Left forelimb (tissue), 1 donor: Measurements from ENCODE around the gene ARHGAP30.
"Not testable (repeated sequence)": the region's sequence is repeated elsewhere in the genome, so short reads cannot be mapped to it uniquely, and the experiment has no call there.

Experiments
- DNase-seq: peaks from one replicate; pipeline ENCODE4 v3.0.0-alpha.2; 2018; ENCODE audit warnings: low spot score

ARHGAP30 gene, protein sequence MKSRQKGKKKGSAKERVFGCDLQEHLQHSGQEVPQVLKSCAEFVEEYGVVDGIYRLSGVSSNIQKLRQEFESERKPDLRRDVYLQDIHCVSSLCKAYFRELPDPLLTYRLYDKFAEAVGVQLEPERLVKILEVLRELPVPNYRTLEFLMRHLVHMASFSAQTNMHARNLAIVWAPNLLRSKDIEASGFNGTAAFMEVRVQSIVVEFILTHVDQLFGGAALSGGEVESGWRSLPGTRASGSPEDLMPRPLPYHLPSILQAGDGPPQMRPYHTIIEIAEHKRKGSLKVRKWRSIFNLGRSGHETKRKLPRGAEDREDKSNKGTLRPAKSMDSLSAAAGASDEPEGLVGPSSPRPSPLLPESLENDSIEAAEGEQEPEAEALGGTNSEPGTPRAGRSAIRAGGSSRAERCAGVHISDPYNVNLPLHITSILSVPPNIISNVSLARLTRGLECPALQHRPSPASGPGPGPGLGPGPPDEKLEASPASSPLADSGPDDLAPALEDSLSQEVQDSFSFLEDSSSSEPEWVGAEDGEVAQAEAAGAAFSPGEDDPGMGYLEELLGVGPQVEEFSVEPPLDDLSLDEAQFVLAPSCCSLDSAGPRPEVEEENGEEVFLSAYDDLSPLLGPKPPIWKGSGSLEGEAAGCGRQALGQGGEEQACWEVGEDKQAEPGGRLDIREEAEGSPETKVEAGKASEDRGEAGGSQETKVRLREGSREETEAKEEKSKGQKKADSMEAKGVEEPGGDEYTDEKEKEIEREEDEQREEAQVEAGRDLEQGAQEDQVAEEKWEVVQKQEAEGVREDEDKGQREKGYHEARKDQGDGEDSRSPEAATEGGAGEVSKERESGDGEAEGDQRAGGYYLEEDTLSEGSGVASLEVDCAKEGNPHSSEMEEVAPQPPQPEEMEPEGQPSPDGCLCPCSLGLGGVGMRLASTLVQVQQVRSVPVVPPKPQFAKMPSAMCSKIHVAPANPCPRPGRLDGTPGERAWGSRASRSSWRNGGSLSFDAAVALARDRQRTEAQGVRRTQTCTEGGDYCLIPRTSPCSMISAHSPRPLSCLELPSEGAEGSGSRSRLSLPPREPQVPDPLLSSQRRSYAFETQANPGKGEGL

GRCh38 chr1:161069731-161070270 is at the start of gene ARHGAP30:
Gene ARHGAP30, minus strand, starts transcription at chr1:161069891. Its CDS starts 267 bp downstream, at chr1:161069624.
- DNase-seq = no peak

DNA sequence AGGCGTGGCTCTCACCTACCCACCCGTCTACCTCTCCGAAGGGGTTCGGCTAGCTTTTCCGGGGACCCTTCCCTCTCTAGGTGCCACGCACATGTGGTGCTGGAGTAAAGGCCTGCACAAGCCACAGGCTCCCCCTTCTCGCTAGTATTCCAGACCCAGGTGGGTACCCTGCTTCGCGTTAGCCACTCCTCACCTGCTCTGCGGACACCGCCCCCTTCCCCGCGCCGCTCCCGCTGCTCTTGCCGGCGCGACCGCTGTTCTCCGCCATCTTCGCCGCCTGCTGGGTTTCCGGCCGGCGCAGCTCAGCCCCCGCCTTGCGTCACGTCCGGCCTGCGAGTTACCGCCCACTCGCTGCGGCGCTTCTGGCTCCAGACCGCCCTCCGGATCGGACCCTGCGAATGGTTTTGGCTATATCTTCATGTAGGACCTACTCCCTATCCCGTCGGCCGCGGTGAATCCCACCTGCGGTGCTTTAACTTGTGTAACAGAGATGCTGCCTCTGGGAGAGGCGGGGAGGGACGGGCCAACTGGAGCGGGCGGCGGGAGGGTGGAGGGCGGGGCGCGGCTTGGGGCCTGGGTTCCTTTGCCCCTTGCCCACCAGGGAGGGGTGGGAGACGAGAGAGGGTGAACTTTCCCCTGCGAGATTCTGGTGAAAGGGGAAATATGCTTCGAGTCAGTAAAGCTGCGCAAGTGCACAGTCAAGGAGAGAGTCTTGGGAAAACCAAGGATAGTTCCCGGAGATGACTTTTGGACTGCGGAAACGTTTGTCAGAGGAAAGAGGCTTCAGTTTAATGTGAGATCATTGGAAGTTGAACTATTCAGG is 48.3 kb upstream of the ARHGAP30 start, which contains the start of the genes NIT1 and PFDN2:
Gene NIT1, plus strand, starts transcription at position 347 of the 823 bp plus-strand sequence. Its CDS starts 72 bp downstream, at position 419.
Gene PFDN2, minus strand, starts transcription at position 279 of the 823 bp plus-strand sequence. Its CDS starts 11 bp downstream, at position 268.
- peak; percentile 95 for DNase-seq

DNA sequence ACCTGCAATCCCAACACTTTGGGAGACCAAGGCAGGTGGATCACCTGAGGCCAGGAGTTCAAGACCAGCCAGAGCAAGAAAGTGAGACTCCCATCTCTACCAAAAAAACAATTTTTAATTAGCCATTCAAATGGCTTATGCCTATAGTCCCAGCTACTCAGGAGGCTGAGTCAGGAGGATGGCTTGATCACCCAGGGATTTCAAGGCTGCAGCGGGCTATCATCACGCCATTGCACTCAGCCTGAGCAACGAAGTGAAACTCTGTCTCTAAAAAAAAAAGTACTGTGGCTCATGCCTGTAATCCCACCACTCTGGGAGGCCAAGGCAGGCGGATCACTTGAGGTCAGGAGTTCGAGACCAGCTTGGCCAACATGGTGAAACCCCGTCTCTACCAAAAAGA is 46.3 kb upstream of the ARHGAP30 start:
- not testable (repeated sequence) for DNase-seq

DNA sequence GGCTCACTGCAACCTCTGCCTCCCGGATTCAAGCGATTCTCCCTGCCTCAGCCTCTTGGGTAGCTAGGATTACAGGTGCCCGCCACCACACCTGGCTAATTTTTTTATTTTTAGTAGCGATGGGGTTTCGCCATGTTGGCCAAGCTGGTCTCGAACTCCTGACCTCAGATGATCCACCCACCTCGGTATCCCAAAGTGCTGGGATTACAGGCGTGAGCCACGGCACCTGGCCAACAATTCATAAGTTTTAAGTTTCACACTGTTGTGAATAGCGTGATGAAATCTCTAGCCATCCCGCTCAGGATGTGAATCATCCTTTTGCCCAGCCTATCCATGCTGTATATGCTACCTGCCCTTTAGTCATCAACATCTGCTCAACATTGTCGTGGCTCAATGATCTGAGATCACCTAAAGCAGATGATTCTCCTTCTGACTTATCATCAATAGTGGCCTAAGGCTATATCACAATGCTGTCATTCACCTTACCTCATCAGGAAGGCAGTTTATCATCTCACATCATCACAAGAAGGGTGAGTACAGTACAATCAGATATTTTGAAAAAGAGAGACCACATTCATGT is 45.5 kb upstream of the ARHGAP30 start:
- DNase-seq = no peak

DNA sequence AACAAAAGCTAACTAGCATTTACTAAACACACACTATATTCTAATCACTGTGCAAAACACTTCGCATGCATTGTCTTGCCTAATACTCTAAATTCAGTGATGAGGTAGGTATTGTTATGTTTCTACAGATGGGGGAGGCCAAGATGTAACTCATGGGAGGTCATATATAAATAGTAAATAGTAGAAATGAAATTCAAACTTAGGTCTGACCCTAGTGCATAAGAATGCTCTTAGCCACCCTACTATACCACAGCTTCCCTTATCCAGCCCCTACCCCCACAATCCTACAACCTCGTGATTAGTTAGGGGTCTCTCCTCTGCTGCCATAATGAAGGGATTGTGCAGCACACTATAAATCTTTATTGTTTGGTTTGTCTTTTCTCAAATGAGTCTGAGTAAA is 44.9 kb upstream of the ARHGAP30 start:
- DNase-seq = no peak

GRCh38 chr1:161113915-161114314 is 44.2 kb upstream of the ARHGAP30 start:
- no peak for DNase-seq

DNA sequence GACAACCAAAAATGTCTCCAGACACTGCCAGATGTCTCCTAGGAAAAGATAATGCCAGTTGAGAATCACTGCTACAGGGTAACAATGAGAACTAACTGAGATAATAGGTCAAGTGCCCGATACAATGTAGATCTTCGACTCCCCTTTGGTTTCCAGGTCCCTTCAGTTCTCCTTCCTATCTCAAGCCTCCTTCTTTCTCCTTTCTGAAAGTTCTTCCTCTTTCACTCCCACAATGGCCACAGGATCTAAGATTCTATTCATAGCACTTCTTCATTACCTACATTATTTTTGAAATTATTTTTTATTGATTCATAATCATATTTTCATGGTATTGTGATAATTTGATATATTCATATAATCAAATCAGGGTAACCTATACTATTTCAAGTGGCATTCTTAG is 41.8 kb upstream of the ARHGAP30 start:
- no peak for DNase-seq

DNA sequence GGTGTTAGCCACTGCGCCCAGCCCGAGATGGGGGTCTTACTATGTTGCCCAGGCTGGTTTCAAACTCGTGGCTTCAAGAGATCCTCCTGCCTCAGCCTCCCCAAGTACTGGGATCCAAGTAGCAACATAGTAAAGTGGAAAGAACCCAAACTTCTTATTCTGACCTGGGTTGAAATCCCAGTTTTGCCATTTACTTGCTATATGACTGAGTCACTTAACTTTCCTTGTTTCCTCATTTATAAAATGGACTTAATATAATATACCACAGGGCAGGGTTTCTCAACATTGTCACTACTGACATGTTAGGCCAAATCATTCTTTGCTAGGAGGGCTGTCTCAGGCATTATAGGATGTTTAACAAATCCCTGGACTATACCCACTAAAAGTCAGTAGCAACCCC is 41.4 kb upstream of the ARHGAP30 start:
- DNase-seq = no peak

GRCh38 chr1:161106431-161106830 is 36.7 kb upstream of the ARHGAP30 start:
- DNase-seq = no peak

DNA sequence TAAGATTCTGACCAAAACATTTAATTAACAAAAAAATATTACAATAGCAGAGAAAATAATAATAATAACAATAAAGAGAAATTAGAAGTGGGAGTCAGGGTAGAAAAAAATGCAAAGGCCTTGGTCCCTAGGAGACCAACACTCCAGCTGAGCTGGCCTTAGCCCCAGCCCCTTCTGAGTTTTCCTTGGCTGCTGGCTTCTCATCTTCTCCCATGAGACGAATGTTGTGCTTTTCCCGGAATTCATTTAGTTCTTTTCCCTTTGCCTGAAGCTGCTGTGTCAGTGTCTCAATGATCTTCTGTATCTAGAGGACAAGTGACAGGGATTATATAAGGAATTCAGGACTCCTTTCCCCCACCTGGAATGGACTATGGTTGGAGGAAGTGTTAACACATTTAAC is 30.9 kb upstream of the ARHGAP30 start:
- no peak for DNase-seq

GRCh38 chr1:161099090-161099802 is 29.6 kb upstream of the ARHGAP30 start:
- DNase-seq = no peak

- peak; percentile 81 for DNase-seq
Measured at GRCh38 chr1:161098210-161099068, 28.7 kb upstream of the ARHGAP30 start, which contains the start of gene KLHDC9. Gene KLHDC9, plus strand, starts transcription at chr1:161098361. Its CDS starts 175 bp downstream, at chr1:161098536.

DNA sequence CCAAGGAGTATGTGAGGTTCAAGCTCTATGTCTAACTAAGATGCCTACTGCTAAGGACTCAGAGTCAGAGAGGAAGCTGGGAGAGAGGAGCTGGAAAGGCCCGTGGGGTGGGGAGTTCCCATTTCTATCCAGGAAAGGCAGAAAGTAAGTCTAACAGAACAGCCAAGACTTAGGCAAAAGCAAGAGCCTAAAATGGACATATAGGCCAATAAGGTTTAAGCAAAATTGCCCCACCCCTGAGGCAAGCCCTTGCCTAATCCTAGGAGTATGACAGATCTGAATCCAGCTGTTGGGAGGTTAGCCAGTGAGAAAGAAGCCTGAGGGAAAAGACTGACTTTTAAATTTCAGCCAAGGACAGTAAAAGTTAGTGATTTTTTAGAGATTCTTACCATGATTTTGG is 26.8 kb upstream of the ARHGAP30 start:
- peak; percentile 62 for DNase-seq

DNA sequence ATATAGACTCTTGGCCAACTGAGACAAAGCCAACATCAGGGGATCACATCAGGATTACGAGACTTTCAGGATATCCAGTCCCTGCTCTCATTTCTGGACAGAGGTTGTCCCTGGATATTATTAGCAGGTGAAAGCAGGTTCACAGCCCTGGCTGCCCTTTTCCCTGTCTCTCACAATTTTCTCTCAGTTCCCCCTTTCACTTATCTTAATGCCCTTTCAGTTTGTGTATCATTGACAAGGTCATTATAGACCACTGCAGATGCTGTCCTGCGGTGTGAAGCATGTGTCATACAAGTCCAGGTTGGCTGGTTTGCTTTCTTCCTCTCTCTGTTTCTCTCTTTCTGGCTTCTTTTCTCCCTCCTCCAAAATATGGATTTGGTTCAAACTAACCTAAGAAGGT is 26.3 kb upstream of the ARHGAP30 start:
- peak; percentile 15 for DNase-seq

DNA sequence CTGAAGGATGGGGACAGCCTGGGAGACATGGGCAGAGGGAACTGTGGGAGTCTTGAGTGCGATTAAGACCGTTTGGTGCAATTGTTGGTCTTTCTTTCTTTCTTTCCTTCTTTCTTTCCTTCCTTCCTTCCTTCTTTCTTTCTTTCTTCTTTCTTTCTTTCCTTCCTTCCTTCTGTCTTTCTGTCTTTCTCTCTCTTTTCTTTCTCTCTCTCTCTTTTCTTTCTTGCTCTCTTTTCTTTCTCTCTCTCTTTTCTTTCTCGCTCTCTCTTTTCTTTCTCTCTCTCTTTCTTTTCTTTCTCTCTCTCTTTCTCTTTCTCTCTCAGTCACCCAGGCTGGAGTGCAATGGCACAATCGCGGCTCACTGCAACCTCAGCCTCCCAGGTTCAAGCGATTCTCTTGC is 25.5 kb upstream of the ARHGAP30 start:
- DNase-seq = no peak

DNA sequence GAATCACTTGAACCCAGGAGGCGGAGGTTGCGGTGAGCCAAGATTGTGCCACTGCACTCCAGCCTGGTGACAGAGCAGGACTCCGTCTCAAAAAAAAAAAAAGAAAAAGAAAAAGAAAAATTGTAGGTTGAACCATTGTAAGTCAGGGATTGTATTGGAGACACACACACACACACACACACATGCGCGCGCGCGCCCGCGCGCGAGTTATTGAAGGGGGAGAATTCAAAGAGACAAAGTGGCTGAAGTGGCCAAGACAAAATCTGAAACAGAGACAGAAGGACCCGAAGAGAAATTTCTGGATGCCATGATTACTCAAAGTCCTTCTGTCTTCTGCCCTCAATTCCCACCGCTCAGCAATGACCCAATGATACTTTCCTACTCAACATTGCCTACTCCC is 24.8 kb upstream of the ARHGAP30 start:
- DNase-seq = peak; percentile 12

GRCh38 chr1:161092621-161093028 is 22.9 kb upstream of the ARHGAP30 start:
- peak; percentile 30 for DNase-seq

DNA sequence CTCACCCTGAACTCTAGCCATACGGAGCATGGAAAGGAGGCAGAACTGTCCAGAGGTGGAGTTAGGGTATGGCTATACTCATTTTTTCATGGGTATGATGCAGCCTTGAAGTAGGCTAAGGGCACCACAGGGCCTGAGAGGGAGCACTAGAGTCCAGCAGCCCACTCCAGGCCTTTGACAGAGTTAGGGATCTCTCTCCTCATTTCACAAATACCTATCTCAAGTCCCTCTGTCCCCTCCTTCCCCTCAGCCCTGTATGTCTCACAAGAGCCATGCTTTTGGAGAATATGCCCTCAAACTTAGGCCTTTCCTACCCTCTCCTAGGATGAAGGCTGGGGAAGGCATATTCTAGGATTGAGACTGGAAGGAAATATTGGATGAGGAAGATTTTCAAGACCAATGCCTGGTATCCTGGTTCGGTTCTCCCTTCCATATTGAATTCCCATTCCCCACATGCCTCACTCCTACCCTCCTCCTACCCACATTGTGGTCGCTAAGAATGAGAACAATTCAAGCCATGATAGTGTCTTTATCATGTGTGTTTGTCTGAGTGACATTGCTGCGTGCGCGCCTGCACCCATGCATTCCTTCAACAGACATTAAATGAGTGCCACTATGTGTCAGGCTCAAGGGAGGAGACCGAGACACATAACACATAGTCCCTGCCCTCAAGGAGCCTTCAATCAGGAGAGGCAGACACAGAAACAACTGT is 22.3 kb upstream of the ARHGAP30 start:
- peak; percentile 26 for DNase-seq
